ENCODE results near the gene PVALEF. TPM values are rescaled to one million over a fixed set of nuclear protein-coding genes. Genes with fewer than 3 reads are reported as not detected.

The PVALEF gene
- total and polyA plus RNA-seq, 2 of the 13 experiments (the other 11 are each of a cell fraction or from before 2014, with no cell fraction given) = 0.18 TPM

DNA sequence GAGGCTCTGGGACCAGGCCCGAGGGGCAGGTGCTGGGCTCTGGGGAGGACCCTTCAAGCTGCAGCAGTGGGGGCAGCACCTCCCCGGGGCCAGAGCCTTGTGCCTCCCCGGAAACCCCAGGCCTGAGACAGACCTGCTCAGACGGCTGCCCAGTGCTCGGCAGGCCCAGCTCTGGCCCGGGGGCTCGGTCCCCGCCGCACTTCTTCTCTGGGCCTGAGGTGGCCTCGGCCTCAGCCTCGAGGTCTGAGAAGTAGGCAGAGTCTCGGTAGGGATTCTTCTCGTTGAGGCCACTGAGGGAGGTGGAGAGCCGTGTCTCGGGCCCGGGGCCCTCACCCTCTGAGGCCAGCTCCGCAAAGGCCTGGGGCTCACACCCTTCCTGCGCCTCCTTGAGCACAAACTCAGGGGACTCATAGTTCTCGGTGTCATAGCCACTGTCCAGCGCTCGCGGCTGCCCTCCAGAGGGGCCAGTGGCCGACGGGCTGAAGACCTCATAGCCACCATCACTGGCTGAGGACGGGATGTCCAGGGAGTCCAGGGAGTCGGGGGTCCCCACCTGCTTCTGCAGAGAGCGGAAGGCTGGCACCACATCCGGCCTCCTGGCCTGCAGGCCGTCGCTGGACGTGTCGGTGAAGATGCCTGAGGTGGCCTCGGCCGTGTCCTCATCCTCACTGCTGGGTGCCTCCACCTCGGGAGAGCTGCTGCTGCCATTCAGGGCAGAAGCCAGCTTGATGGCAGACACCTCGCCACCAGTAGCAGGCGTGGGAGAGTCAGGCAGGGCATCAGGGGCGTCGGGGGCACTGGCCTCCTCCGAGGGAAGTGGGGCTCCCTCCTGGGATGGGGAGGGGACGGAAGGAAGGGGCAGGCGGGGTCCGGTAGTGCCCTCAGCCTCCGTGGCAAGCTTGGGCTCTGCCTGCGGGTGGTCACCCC is 44.3 kb upstream of the PVALEF start:
- no peak overlapping the region for H3K4me2 ChIP-seq (ENCODE audit: low read depth, low read length)
- 89% methylated on average over 26 of the region's 45 CpGs for WGBS (ENCODE audit: low lambda C conversion rate)
- FAIRE-seq (no peak), ATAC-seq (peak; percentile 9), DNase-seq (ENCODE audit: low spot score) (no peak)
- TF ChIP-seq, protein P1, sequence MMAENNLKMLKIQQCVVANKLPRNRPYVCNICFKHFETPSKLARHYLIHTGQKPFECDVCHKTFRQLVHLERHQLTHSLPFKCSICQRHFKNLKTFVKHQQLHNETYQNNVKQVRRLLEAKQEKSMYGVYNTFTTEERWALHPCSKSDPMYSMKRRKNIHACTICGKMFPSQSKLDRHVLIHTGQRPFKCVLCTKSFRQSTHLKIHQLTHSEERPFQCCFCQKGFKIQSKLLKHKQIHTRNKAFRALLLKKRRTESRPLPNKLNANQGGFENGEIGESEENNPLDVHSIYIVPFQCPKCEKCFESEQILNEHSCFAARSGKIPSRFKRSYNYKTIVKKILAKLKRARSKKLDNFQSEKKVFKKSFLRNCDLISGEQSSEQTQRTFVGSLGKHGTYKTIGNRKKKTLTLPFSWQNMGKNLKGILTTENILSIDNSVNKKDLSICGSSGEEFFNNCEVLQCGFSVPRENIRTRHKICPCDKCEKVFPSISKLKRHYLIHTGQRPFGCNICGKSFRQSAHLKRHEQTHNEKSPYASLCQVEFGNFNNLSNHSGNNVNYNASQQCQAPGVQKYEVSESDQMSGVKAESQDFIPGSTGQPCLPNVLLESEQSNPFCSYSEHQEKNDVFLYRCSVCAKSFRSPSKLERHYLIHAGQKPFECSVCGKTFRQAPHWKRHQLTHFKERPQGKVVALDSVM (CRISPR knock-in tag; IDR thresholded peaks at IDR 0.05) = peak; percentile 54; the same call in 1 of the 2 replicates
- TF ChIP-seq ZNF333 (CRISPR knock-in tag; IDR thresholded peaks at IDR 0.05; ENCODE audit: borderline replicate concordance) = no peak
- TF ChIP-seq, protein P2, sequence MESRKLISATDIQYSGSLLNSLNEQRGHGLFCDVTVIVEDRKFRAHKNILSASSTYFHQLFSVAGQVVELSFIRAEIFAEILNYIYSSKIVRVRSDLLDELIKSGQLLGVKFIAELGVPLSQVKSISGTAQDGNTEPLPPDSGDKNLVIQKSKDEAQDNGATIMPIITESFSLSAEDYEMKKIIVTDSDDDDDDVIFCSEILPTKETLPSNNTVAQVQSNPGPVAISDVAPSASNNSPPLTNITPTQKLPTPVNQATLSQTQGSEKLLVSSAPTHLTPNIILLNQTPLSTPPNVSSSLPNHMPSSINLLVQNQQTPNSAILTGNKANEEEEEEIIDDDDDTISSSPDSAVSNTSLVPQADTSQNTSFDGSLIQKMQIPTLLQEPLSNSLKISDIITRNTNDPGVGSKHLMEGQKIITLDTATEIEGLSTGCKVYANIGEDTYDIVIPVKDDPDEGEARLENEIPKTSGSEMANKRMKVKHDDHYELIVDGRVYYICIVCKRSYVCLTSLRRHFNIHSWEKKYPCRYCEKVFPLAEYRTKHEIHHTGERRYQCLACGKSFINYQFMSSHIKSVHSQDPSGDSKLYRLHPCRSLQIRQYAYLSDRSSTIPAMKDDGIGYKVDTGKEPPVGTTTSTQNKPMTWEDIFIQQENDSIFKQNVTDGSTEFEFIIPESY (CRISPR knock-in tag; IDR thresholded peaks at IDR 0.05) = peak; percentile 99
- TF ChIP-seq, protein P3, sequence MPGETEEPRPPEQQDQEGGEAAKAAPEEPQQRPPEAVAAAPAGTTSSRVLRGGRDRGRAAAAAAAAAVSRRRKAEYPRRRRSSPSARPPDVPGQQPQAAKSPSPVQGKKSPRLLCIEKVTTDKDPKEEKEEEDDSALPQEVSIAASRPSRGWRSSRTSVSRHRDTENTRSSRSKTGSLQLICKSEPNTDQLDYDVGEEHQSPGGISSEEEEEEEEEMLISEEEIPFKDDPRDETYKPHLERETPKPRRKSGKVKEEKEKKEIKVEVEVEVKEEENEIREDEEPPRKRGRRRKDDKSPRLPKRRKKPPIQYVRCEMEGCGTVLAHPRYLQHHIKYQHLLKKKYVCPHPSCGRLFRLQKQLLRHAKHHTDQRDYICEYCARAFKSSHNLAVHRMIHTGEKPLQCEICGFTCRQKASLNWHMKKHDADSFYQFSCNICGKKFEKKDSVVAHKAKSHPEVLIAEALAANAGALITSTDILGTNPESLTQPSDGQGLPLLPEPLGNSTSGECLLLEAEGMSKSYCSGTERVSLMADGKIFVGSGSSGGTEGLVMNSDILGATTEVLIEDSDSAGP (CRISPR knock-in tag; IDR thresholded peaks at IDR 0.05; ENCODE audit: borderline replicate concordance) = 0 out of 2 replicates have a peak, but pooled peaks have one; percentile 45
- no peak overlapping the region for H3K27ac ChIP-seq (ENCODE audit: extremely low read length, insufficient read depth, low read length)
- intact Hi-C loops (cut with micrococcal nuclease; ENCODE audit: unreplicated experiment) = no loop called here
- H3K4me3 ChIP-seq (replicated peaks in 1 of 3; ENCODE audit: insufficient read depth in 1 of 3, low read depth in 2 of 3, low read length in 3 of 3) = no peak overlapping the region
- H2AFZ ChIP-seq (ENCODE audit: low read length) = no peak overlapping the region
- H3K9ac ChIP-seq (ENCODE audit: insufficient read depth, low read depth, low read length) = no peak overlapping the region
- ChIA-PET CTCF (ENCODE audit: low intra/inter-chr PET ratio, low total read pairs) (no interaction called here), POLR2A (no interaction called here)
- no peaks in the 10 kb centered on the region for H4K20me1 ChIP-seq (ENCODE audit: insufficient read depth, low read length)
- no peaks in the 10 kb centered on the region for H3K79me2 ChIP-seq (ENCODE audit: insufficient read depth, low read length)
- H3K9me3 ChIP-seq (ENCODE audit: low read length) = no peaks in the 10 kb centered on the region
- no peaks in the 10 kb centered on the region for H3K4me1 ChIP-seq (ENCODE audit: insufficient read depth, low read length)
- no peaks in the 10 kb centered on the region for H3K27me3 ChIP-seq (ENCODE audit: control insufficient read depth in 1 of 2, insufficient read depth in 2 of 2, low read length in 2 of 2)
- BruUV-seq (replicated peaks) = no TSS peak
- no peaks in the 10 kb centered on the region; a peak in 1 of 5 replicates for H3K36me3 ChIP-seq (replicated peaks in 1 of 2; ENCODE audit: control insufficient read depth in 1 of 2, insufficient read depth in 2 of 2, low read length in 2 of 2)
- in situ Hi-C loops (cut with HindIII; ENCODE audit: extremely low pct_ligation_motif_present, low pct_unique_long_range_greater_than_20kb) = no loop called here
